Stimulated activated CD4-positive, alpha-beta T cell treated with anti-CD3 and anti-CD28 coated beads, Interleukin-12 subunit alpha, Interleukin-12 subunit beta, amount 100 ng/mL, for 4 hours (primary cell): ENCODE results near the gene SELENOM.
"Not testable (repeated sequence)": the region's sequence is repeated elsewhere in the genome, so short reads cannot be mapped to it uniquely, and the experiment has no call there.

Experiments used
- DNase-seq: peaks from one replicate; pipeline ENCODE4 v3.0.0-alpha.2; 2020

The SELENOM gene

DNA sequence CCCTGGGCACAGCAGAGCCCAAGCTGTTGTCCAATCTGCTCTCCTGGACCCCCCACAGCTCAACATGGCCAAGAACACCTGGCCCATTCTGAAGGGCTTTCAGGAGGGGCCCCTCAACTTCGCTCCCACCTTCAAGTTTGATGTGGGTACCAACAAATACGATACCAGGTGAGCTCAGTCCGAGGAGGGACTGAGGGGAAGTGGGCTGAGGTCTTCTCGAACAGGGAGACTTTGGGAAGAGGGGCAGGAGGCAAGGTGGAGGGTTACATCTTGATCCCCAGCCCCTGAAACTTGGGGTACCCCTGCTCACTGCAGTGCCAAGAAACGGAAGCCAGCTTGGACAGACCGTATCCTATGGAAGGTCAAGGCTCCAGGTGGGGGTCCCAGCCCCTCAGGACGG is 20.8 kb upstream of the SELENOM start:
- no peak for DNase-seq

DNA sequence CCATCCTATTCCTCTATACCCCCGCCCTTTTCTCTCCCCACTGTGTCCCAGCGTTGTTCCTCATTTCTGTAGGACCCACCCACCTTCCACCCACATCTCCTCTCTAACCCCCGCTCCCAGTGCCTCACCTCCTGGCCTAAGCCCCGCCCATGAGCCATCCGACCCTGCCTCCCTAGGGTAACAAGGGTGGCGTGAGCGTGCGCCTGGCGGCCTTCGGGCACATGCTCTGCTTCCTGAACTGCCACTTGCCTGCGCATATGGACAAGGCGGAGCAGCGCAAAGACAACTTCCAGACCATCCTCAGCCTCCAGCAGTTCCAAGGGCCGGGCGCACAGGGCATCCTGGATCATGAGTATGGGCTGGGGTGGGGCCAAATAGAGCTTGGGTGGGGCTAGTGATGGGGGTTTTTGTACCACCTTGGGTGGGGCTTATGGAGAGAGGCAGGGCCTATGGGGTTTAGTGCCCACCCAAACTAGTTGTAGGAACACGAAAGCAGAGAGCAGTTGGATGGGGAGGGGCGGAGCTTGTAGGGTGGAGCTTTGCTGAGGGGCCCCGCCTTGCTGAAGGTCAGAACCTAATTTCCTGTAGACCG is 19.9 kb upstream of the SELENOM start:
- no peak for DNase-seq

- no peak for DNase-seq
Measured at GRCh38 chr22:31126869-31127175, 19.5 kb upstream of the SELENOM start.

DNA sequence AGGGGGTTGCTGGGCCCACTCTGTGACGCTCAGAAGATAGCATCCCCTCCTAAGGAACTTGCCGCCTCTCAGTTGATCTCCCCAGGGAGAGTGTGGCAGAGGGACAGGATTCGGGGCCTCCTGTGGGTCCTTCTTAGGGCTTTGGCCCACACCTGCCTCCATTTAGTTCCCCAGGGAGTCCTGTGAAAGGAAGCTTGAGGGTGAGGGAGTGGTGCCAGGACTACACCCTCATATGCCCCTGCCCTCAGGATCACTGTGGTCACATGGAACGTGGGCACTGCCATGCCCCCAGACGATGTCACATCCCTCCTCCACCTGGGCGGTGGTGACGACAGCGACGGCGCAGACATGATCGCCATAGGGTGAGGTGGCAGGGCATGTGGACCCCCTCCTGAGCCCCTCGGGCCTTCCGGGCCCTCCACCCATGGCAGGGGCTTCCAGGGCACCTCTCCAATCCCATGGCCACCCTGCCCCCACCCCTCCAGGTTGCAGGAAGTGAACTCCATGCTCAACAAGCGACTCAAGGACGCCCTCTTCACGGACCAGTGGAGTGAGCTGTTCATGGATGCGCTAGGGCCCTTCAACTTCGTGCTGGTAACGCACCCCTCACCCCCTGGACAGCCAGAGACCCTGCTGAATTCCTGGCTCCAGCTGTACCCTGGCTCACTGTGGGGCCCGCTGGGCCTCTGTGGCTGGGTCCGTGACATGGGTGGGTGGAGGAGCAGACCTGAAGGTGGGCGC is 18.9 kb upstream of the SELENOM start:
- DNase-seq: no peak

GRCh38 chr22:31125521-31126117 is 18.3 kb upstream of the SELENOM start:
- DNase-seq: no peak

DNA sequence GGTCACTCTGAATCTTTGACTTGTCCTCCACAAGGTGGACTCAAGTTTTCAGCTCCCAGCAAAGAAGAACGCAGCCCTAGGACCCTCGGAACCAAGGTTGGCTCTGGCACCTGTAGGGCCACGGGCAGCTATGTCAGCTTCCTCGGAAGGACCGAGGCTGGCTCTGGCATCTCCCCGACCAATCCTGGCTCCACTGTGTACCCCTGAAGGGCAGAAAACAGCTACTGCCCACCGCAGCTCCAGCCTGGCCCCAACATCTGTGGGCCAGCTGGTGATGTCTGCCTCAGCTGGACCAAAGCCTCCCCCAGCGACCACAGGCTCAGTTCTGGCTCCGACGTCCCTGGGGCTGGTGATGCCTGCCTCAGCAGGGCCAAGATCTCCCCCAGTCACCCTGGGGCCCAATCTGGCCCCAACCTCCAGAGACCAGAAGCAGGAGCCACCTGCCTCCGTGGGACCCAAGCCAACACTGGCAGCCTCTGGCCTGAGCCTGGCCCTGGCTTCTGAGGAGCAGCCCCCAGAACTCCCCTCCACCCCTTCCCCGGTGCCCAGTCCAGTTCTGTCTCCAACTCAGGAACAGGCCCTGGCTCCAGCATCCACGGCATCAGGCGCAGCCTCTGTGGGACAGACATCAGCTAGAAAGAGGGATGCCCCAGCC is 17.6 kb upstream of the SELENOM start:
- no peak for DNase-seq

- no peak for DNase-seq
Measured at GRCh38 chr22:31124290-31124689, 16.9 kb upstream of the SELENOM start.

- DNase-seq: no peak
Measured at GRCh38 chr22:31123292-31123602, 15.9 kb upstream of the SELENOM start.

DNA sequence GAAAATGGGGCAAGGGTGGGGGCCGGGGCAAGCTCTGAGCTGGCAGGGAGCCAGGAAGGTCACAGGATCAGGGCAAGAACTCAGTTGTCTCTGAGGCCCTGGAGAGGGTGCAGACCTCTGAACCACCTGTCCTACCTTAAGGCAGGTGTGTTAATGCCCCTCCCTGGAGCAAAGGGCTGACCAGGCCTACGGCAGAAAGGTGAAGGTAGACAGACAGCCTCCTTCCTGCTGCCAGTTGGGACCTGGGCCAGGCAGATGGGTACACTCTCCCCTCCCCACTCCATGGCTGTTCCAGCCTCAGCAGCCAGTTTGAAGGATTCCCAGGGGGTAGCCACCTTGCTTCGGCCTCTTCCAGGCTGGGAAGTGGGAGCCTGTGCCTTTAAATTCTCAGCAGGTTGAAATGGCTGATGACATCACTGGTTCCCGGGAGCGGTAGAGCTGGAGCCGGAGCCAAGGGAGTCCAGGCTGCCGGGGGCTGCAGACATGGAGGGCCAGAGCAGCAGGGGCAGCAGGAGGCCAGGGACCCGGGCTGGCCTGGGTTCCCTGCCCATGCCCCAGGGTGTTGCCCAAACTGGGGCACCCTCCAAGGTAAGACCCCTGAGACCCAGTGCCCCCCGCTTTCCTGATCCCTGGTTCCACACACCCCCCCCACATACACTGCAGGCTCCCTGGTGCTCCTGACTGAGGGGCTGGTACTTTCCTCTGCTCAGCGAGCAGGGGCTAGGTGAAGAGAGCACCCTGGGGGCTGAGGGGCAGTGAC is 15.3 kb upstream of the SELENOM start, which contains the start of gene INPP5J:
TSS of gene INPP5J (plus strand) at position 435 of the 760 bp plus-strand sequence. CDS start at position 484, 49 bp downstream.
- DNase-seq: no peak

DNA sequence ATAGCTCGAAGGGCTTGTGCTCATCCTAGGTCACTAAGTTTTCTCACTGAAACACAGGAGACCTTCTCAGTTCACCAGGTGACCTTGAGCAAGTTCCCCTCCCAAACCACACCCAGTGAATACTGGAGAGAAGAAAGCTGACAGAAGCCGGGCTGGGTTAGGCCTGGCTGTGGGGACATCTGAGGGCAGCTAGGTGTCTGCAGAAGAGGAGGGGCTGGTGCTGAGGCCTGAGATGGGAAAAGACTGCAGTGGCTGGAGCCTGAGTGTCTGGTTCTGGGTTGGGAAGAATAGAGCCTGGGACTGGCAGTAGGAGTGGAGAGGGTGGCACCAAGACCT is 14.8 kb upstream of the SELENOM start:
- DNase-seq: no peak

DNA sequence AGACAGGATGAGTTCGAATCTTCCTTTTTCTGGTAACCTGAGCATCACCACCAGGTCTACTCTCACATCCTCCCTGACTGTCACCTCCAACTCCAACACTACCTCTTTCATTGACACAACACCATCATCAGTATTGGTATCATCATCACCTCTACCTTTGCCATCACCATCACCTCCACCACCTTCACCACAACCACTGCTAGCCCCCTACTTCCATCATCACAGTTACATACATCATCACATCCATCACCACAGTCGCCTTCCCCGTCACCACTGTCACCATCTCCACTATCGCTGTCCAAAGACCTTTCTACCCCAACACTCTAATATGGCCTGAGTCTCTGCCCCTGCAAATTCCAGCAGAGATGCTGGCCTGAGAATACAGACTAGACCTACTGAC is 14.0 kb upstream of the SELENOM start:
- no peak for DNase-seq

GRCh38 chr22:31120642-31121041 is 13.3 kb upstream of the SELENOM start:
- DNase-seq: no peak

DNA sequence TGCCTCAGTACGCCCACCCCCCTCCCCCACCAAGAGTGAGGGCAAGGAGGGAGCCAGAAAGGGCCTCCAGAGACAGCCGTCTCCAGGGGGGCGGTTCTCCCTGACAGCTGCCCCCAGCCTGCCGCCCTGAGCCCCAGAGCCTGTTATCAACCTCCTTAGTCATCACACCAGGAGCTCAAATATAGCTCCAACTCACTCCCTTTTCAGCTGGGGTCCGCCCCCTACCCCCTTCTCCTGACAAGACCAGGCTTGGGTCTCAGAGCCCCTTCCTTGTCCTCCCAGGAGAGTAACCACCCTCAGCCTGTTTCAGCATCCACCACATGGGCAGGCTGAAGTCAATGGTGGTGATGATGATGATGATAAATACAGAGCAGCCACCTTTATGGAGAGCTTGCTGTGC is 12.9 kb upstream of the SELENOM start:
- DNase-seq: no peak

DNA sequence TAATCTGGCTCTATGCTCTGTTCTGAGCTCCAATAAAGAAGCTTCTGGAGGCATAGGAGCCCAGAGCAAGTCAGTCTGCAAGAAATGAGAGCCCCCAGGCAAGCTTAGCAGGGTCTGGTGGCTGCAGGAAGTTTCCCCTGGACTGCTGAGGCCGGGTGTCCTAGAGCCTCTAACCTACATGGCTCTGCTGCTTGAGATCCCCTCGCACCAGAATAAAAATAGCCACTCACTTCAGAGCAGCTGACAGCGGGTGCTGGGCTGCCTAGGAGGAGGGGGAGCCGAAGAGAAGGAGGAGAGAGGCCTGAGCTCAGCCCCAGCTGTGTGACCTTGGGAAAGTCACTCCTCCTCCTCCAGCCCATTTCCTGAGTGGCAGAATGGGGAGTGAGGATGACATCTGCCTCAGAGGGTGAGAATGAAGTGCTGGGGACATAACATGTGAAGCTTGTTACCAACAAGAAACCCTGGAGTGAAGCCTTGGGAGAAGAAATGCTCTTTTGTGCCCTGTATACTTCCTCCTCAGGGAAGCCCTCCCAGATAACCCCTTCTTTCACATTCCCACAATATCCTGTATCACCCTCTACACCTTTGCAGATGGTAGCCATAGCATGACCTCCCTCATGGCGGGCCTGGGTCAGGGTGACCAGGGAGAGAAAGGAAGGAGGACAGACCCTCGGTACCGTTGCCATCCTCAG is 11.8 kb upstream of the SELENOM start:
- no peak for DNase-seq

- no peak for DNase-seq
Measured at GRCh38 chr22:31118046-31118820, 10.9 kb upstream of the SELENOM start.

GRCh38 chr22:31112547-31113091 is 5.3 kb upstream of the SELENOM start:
- DNase-seq: not testable (repeated sequence)

- DNase-seq: no peak
Measured at GRCh38 chr22:31107894-31108218, 488 bp upstream of the SELENOM start.

DNA sequence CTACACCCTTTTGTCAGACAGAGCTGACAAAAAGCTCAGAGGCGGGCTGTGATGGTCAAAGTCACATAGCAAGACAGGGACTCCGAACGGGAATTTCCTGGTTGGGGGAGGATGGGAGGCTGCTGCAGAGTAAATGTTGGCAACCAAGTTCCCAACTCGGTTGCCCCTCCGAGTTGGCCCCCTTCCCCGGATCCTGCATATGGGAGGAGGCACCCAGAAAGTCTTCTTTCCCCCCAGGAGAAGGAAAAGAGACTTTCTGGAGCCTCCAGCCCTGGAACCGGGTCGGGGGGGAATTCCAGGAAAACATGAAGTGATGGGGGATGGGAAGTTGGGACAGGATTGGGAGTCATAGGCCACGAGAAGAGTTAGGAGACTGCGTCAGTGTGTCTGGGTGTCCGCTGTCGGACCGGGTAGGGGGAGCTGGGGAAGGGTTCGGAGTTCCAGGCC is 614 bp downstream of the SELENOM start:
- no peak for DNase-seq

DNA sequence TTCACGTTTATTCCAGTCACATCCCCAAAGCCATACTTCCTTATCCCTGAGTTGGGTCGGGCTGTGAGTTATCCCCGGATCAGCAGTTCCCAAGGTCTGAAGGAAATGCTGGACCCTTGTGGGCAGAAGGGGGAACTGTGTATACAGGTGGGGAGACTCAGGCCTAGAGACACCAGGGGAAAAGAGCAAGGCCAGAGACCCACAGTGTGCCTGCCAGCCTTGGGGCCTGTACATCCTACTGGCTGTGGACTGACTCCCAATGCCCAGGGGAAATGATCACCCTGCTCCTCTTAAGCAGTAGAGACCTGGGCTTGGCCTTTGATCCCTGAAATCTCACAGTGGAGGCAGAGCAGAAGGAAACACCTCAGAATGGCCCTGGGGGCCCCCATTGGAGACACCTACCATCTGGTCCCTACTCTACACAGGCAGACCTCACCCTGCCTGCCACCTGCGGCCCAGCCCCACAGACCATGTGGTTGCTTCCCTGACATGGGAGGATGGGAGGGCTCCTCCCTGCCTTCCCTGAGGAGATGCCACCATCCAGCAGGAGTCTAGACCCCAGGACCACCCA is 1.3 kb downstream of the SELENOM start:
- no peak for DNase-seq

GRCh38 chr22:31105282-31105929 is 2.0 kb downstream of the SELENOM start:
- no peak for DNase-seq

GRCh38 chr22:31104869-31105268 is 2.5 kb downstream of the SELENOM start:
- DNase-seq: no peak
